NCI-H128 (cell line): Measurements from ENCODE around the gene APBA1.

Experiments
- DNase-seq: peaks from one replicate; lab custom pipeline; 2025; ENCODE audit not compliant: unreplicated experiment; lab: John Stamatoyannopoulos, UW

Gene APBA1

GRCh38 chr9:69377981-69378380, 294.2 kb downstream of the APBA1 start:
- DNase-seq = no peak
